SK-N-SH (cell line): ENCODE results near the gene BIRC5. TPM values are rescaled to one million over a fixed set of nuclear protein-coding genes. Genes with fewer than 3 reads are reported as not detected.

Experiments
- CTCF ChIA-PET: fragments of 300-600, 350-600 bp; formaldehyde crosslinking; extraction: SDS; loops from one replicate; lab custom pipeline; 2021; lab: Yijun Ruan, JAX
- POLR2A ChIA-PET: fragments of 350-600 bp; sonication (Branson Sonifier 250); formaldehyde crosslinking; extraction: SDS; loops from one replicate; lab custom pipeline; 2020; ENCODE audit warnings: antibody characterized with exemption, inconsistent platforms; lab: Yijun Ruan, JAX
- DNase-seq: peaks from one replicate; pipeline ENCODE4 v3.0.0; 2012
- H2AFZ ChIP-seq: fragments of 200-600 bp; sonication (generic); 2 replicates; pipeline ENCODE4 v1.8.1; 2016; ENCODE audit warnings: antibody characterized with exemption, mild to moderate bottlenecking, low read depth
- H3F3A ChIP-seq: fragments of 200-600 bp; sonication (generic); replicated peaks from 2 replicates; pipeline ENCODE3; 2016; ENCODE audit warnings: antibody characterized with exemption, mild to moderate bottlenecking; ENCODE audit not compliant: insufficient read depth
- H3K27ac ChIP-seq, 2 experiments: fragments of 200-500 bp in 1 of 2; fragments of 200-600 bp in 1 of 2; sonication (Bioruptor generic) in 1 of 2; sonication (generic), shearing (Covaris generic) in 1 of 2; 2 replicates each; pipeline versions ENCODE4 v1.5.1 to v1.6.1; 2014 to 2016; ENCODE audit warnings: low read depth in 2 of 2, inconsistent platforms in 1 of 2, low read length in 1 of 2, mild to moderate bottlenecking in 1 of 2, mixed read lengths in 1 of 2
- H3K27me3 ChIP-seq: fragments of 200-600 bp; sonication (generic), shearing (Covaris generic); 2 replicates; pipeline ENCODE4 v1.6.1; 2016; ENCODE audit warnings: mixed run types; ENCODE audit not compliant: insufficient read depth
- H3K36me3 ChIP-seq, 2 experiments: fragments of 200-500 bp in 1 of 2; fragments of 200-600 bp in 1 of 2; sonication (Bioruptor generic) in 1 of 2; sonication (generic) in 1 of 2; replicated peaks in 1 of 2; 2 replicates each; pipeline versions ENCODE3 to v1.5.1; 2014 to 2016; ENCODE audit warnings: low read length in 1 of 2, mild to moderate bottlenecking in 1 of 2; ENCODE audit not compliant: insufficient read depth in 2 of 2, control insufficient read depth in 1 of 2
- H3K4me1 ChIP-seq, 2 experiments: fragments of 200-500 bp in 1 of 2; fragments of 200-600 bp in 1 of 2; sonication (Bioruptor generic) in 1 of 2; sonication (generic), shearing (Covaris generic) in 1 of 2; 2 replicates each; pipeline versions ENCODE4 v1.5.1 to v1.6.1; 2014 to 2016; ENCODE audit warnings: low read depth in 1 of 2, low read length in 1 of 2, mixed run types in 1 of 2; ENCODE audit not compliant: insufficient read depth in 2 of 2, control insufficient read depth in 1 of 2
- H3K4me2 ChIP-seq: fragments of 200-600 bp; sonication (generic), shearing (Covaris generic); 2 replicates; pipeline ENCODE4 v1.6.1; 2017; ENCODE audit warnings: mixed run types
- H3K4me3 ChIP-seq, 2 experiments: fragments of 200-500 bp in 1 of 2; fragments of 200-600 bp in 1 of 2; sonication (Bioruptor generic) in 1 of 2; sonication (generic), shearing (Covaris generic) in 1 of 2; 2 replicates each; pipeline versions ENCODE4 v1.5.1 to v1.8.1; 2014 to 2016; ENCODE audit warnings: low read depth in 2 of 2, inconsistent platforms in 1 of 2, low read length in 1 of 2, mild to moderate bottlenecking in 1 of 2, mixed read lengths in 1 of 2, moderate library complexity in 1 of 2
- H3K79me2 ChIP-seq: fragments of 200-600 bp; sonication (generic); 2 replicates; pipeline ENCODE4 v1.8.1; 2017; ENCODE audit warnings: mild to moderate bottlenecking; ENCODE audit not compliant: insufficient read depth
- H3K9ac ChIP-seq: fragments of 200-600 bp; sonication (generic); 2 replicates; pipeline ENCODE4 v1.6.1; 2017; ENCODE audit warnings: mixed run types
- H3K9me2 ChIP-seq: fragments of 200-600 bp; sonication (generic); 2 replicates; pipeline ENCODE4 v1.6.1; 2017; ENCODE audit warnings: mixed run types
- H3K9me3 ChIP-seq: fragments of 200-600 bp; sonication (generic); 2 replicates; pipeline ENCODE4 v1.6.1; 2017; ENCODE audit warnings: mixed run types, mild to moderate bottlenecking, moderate library complexity
- H4K20me1 ChIP-seq: fragments of 200-600 bp; sonication (generic); 2 replicates; pipeline ENCODE4 v1.6.1; 2017; ENCODE audit warnings: mild to moderate bottlenecking, mixed run types; ENCODE audit not compliant: insufficient read depth
- CHD2 ChIP-seq: fragments of 150-350 bp; IDR thresholded peaks from 2 replicates; pipeline ENCODE4 v1.6.1; 2018; ENCODE audit warnings: low read length; ENCODE audit not compliant: partially characterized antibody
- ELF1 ChIP-seq: IDR thresholded peaks from 2 replicates; pipeline ENCODE4 v1.4.0; 2012
- EP300 ChIP-seq, 2 experiments: IDR thresholded peaks; 2 replicates each; pipeline versions ENCODE4 v1.4.0 to v1.6.1; 2012; ENCODE audit warnings: borderline replicate concordance in 1 of 2, low read depth in 1 of 2, low read length in 1 of 2
- EZH2phosphoT487 ChIP-seq: fragments of 200-600 bp; sonication (generic); IDR thresholded peaks from 2 replicates; pipeline ENCODE4 v1.6.1; 2017; ENCODE audit warnings: low read depth, mixed run types, mild to moderate bottlenecking, antibody characterized with exemption, moderate library complexity, borderline replicate concordance
- FOSL2 ChIP-seq: IDR thresholded peaks from 2 replicates; pipeline ENCODE4 v1.4.0; 2012; ENCODE audit warnings: low read depth, mild to moderate bottlenecking, moderate library complexity, borderline replicate concordance
- FOXM1 ChIP-seq: IDR thresholded peaks from 2 replicates; pipeline ENCODE4 v1.4.0; 2012; ENCODE audit warnings: low read depth, mild to moderate bottlenecking
- GABPA ChIP-seq: IDR thresholded peaks from 2 replicates; pipeline ENCODE4 v1.4.0; 2012; ENCODE audit warnings: low read depth, mild to moderate bottlenecking
- GATA2 ChIP-seq: sonication (generic); formaldehyde crosslinking; IDR thresholded peaks from 2 replicates; pipeline ENCODE4 v1.5.0; 2020; ENCODE audit warnings: mild to moderate bottlenecking, missing genetic modification reagents
- MEF2A ChIP-seq: IDR thresholded peaks from 2 replicates; pipeline ENCODE4 v1.4.0; 2012; ENCODE audit warnings: low read depth, borderline replicate concordance
- MXI1 ChIP-seq: IDR thresholded peaks from 2 replicates; pipeline ENCODE4 v1.6.1; 2012; ENCODE audit warnings: mild to moderate bottlenecking, low read depth, low read length, improper control_type of control experiment
- NRF1 ChIP-seq: IDR thresholded peaks from 2 replicates; pipeline ENCODE4 v1.6.1; 2012; ENCODE audit warnings: low read depth, mild to moderate bottlenecking, low read length
- RAD21 ChIP-seq: IDR thresholded peaks from 2 replicates; pipeline ENCODE4 v1.6.1; 2012; ENCODE audit warnings: mild to moderate bottlenecking, low read length
- RCOR1 ChIP-seq: fragments of 150-350 bp; IDR thresholded peaks from 2 replicates; pipeline ENCODE4 v1.6.1; 2017; ENCODE audit warnings: antibody characterized with exemption, low read length
- RFX5 ChIP-seq: IDR thresholded peaks from 2 replicates; pipeline ENCODE4 v1.6.1; 2012; ENCODE audit warnings: mild to moderate bottlenecking, improper control_type of control experiment, low read length
- RXRA ChIP-seq: IDR thresholded peaks from 2 replicates; pipeline ENCODE4 v1.4.0; 2012; ENCODE audit warnings: low read depth, mild to moderate bottlenecking, borderline replicate concordance
- SIN3A ChIP-seq: IDR thresholded peaks from 2 replicates; pipeline ENCODE4 v1.6.1; 2012; ENCODE audit warnings: low read depth, mild to moderate bottlenecking, low read length, moderate library complexity, borderline replicate concordance
- YY1 ChIP-seq: IDR thresholded peaks from 2 replicates; pipeline ENCODE4 v1.4.0; 2012; ENCODE audit warnings: low read depth, mild to moderate bottlenecking
- WGBS: methylation state at CpG from one replicate; pipeline ENCODE4 v1.1.6; 2017; ENCODE audit warnings: low lambda C conversion rate; 5-methylcytosine and 5-hydroxymethylcytosine counted together
- polyA plus RNA-seq, 3 experiments: library from polyadenylated mRNA; depleted of rRNA; stranded (reverse); fragments of >200 nt; gene quantifications; 2 replicates each; pipeline ENCODE4 v1.2.3, GENCODE V29; 2012
- TF ChIP-seq, protein P1 (sequence below): IDR thresholded peaks from 2 replicates; pipeline ENCODE4 v1.6.1; 2012; ENCODE audit warnings: mild to moderate bottlenecking, low read depth, low read length, moderate library complexity
- TF ChIP-seq, protein P2 (sequence below): IDR thresholded peaks from 2 replicates; pipeline ENCODE4 v1.4.0; 2012; ENCODE audit warnings: low read depth
- TF ChIP-seq, protein P3 (sequence below): fragments of 150-350 bp; IDR thresholded peaks from 2 replicates; pipeline ENCODE4 v1.6.1; 2017; ENCODE audit warnings: antibody characterized with exemption, low read length, low read depth, borderline replicate concordance
- TF ChIP-seq, protein P4 (sequence below): fragments of 200-600 bp; sonication (generic); IDR thresholded peaks from 2 replicates; pipeline ENCODE4 v1.6.1; 2017; ENCODE audit warnings: antibody characterized with exemption, mild to moderate bottlenecking, moderate library complexity
- TF ChIP-seq, protein P5 (sequence below): fragments of 150-350 bp; IDR thresholded peaks from 2 replicates; pipeline ENCODE4 v1.6.1; 2016; ENCODE audit warnings: mild to moderate bottlenecking, low read depth, low read length

Gene BIRC5
- polyA plus RNA-seq, 1 of the 3 experiments (the other 2 are of a cell fraction) = 31.4 TPM

DNA sequence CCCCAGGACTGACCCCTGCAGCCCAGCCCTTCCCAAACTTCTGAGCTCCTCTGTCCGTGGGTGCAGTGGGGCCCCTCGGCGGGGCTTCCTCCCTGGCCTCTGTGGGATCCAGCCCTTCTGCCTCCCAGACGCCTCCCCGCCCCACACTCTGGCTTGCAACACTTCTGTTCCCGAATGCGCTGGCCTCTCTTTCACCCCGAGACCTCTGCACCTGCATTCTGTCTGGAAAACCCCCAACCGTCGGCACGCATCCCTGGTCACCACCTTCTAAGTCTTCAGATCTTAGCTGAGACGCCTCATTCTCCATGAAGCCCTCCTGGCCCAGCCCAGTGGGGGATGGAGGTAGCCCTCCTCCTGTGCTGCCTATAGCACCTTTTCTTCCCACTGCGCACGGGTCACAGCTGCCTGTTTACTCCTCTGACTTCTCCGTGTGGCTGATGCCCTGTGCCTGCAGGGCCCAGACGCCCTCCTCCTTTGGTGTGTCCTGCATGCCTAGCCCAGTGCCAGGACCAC is 43.8 kb downstream of the BIRC5 start (continued):
- TF ChIP-seq, protein P1, sequence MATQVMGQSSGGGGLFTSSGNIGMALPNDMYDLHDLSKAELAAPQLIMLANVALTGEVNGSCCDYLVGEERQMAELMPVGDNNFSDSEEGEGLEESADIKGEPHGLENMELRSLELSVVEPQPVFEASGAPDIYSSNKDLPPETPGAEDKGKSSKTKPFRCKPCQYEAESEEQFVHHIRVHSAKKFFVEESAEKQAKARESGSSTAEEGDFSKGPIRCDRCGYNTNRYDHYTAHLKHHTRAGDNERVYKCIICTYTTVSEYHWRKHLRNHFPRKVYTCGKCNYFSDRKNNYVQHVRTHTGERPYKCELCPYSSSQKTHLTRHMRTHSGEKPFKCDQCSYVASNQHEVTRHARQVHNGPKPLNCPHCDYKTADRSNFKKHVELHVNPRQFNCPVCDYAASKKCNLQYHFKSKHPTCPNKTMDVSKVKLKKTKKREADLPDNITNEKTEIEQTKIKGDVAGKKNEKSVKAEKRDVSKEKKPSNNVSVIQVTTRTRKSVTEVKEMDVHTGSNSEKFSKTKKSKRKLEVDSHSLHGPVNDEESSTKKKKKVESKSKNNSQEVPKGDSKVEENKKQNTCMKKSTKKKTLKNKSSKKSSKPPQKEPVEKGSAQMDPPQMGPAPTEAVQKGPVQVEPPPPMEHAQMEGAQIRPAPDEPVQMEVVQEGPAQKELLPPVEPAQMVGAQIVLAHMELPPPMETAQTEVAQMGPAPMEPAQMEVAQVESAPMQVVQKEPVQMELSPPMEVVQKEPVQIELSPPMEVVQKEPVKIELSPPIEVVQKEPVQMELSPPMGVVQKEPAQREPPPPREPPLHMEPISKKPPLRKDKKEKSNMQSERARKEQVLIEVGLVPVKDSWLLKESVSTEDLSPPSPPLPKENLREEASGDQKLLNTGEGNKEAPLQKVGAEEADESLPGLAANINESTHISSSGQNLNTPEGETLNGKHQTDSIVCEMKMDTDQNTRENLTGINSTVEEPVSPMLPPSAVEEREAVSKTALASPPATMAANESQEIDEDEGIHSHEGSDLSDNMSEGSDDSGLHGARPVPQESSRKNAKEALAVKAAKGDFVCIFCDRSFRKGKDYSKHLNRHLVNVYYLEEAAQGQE = no peak
- TF ChIP-seq, all 33 proteins: peak for 0

DNA sequence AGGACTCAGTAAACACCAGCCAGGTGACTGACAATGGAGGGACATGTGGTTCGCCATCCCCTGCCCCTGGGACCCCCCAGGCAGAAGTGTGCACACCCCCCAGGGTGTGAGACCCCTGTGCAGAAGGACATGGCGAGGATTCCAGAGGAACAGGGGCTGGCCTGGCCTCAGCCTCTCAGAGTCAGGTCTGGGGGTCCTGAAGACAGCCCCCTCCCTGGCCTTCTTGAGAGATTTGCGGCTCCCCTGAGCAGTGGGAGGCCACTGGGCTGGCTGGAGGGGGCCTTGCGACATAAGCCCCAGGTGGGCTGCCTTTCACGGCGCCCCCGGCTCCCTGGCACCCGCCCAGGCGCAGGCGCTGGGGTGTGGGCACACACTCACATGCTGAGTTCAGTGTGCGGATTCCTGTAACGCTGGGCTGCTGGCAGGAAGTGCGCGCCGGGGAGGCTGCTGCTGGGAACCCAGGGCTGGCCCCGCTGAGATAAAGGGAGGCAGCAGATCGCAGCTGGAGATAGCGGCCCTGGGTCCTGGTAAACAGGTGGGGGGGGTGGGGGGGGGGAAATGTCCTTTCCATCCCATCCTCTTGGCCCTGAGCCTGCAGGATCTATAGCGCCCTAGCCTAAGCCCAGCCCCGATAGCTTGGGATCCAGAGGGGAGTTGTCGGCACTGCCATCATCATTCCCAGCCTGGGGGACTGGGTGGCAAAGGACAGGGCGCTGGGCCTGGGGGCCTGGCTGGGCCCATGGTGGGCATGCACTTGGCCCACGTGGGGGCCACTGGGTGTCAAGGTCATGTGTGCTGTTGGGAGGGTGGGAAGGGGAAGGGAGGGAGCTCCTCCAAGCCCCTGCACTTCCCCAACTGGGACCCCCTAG is 44.5 kb downstream of the BIRC5 start:
- peaks cover 5 to 68% of the 10 kb centered on the region in 2 experiments; a peak in 2 of 4 replicates for H3K4me1 ChIP-seq
- no peak overlapping the region for H2AFZ ChIP-seq
- H3K79me2 ChIP-seq = no peaks in the 10 kb centered on the region
- no peaks in the 10 kb centered on the region for H3K9me3 ChIP-seq
- H3K9ac ChIP-seq = no peak overlapping the region
- no peaks in the 10 kb centered on the region for H3K36me3 ChIP-seq
- ChIA-PET CTCF (interaction anchor here (0.7 to 1.6 kb wide), 9 partner anchors 8 to 163 kb away, joined by 3 to 20 read pairs (median 3); no protein-coding TSS in a partner anchor), POLR2A (interaction anchor here (0.5 to 1.9 kb wide), 4 partner anchors 9 to 519 kb away, joined by 3 to 13 read pairs (median 4); no protein-coding TSS in a partner anchor)
- no peak overlapping the region; a peak in 1 of 4 replicates for H3K4me3 ChIP-seq
- no peaks in the 10 kb centered on the region for H4K20me1 ChIP-seq
- DNase-seq = peak; percentile 96
- H3F3A ChIP-seq = no peaks in the 10 kb centered on the region
- no peaks in the 10 kb centered on the region for H3K27me3 ChIP-seq
- no peaks in the 10 kb centered on the region for H3K9me2 ChIP-seq
- H3K4me2 ChIP-seq = peak overlapping the region; percentile 14; the same call in 1 of the 2 replicates
- peak overlapping the region in 1 of 2 experiments; percentile 99; a peak in 3 of 4 replicates for H3K27ac ChIP-seq
- 26% methylated on average over 21 of the region's 23 CpGs for WGBS
- TF ChIP-seq, protein P2, sequence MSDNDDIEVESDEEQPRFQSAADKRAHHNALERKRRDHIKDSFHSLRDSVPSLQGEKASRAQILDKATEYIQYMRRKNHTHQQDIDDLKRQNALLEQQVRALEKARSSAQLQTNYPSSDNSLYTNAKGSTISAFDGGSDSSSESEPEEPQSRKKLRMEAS = no peak
- TF ChIP-seq RAD21 (no peak), MEF2A (no peak), CHD2 (peak; percentile 87), FOSL2 (no peak), MXI1 (peak; percentile 67), FOXM1 (no peak), RCOR1 (peak; percentile 88), ELF1 (no peak), SIN3A (no peak), NRF1 (peak; percentile 52), EP300 (IDR thresholded peaks at IDR 0.05; ENCODE audit: borderline replicate concordance in 1 of 2, low read depth in 1 of 2, low read length in 1 of 2) (peak in 1 of 2 experiments; percentile 95; a peak in 2 of 4 replicates), RXRA (no peak), YY1 (no peak), GABPA (peak; percentile 46; the same call in 1 of the 2 replicates), GATA2 (CRISPR knock-in tag) (peak; percentile 99), RFX5 (no peak), EZH2phosphoT487 (no peak)
- TF ChIP-seq, protein P3, sequence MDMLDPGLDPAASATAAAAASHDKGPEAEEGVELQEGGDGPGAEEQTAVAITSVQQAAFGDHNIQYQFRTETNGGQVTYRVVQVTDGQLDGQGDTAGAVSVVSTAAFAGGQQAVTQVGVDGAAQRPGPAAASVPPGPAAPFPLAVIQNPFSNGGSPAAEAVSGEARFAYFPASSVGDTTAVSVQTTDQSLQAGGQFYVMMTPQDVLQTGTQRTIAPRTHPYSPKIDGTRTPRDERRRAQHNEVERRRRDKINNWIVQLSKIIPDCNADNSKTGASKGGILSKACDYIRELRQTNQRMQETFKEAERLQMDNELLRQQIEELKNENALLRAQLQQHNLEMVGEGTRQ = no peak
- TF ChIP-seq, protein P4, sequence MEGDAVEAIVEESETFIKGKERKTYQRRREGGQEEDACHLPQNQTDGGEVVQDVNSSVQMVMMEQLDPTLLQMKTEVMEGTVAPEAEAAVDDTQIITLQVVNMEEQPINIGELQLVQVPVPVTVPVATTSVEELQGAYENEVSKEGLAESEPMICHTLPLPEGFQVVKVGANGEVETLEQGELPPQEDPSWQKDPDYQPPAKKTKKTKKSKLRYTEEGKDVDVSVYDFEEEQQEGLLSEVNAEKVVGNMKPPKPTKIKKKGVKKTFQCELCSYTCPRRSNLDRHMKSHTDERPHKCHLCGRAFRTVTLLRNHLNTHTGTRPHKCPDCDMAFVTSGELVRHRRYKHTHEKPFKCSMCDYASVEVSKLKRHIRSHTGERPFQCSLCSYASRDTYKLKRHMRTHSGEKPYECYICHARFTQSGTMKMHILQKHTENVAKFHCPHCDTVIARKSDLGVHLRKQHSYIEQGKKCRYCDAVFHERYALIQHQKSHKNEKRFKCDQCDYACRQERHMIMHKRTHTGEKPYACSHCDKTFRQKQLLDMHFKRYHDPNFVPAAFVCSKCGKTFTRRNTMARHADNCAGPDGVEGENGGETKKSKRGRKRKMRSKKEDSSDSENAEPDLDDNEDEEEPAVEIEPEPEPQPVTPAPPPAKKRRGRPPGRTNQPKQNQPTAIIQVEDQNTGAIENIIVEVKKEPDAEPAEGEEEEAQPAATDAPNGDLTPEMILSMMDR = no peak
- TF ChIP-seq, protein P5, sequence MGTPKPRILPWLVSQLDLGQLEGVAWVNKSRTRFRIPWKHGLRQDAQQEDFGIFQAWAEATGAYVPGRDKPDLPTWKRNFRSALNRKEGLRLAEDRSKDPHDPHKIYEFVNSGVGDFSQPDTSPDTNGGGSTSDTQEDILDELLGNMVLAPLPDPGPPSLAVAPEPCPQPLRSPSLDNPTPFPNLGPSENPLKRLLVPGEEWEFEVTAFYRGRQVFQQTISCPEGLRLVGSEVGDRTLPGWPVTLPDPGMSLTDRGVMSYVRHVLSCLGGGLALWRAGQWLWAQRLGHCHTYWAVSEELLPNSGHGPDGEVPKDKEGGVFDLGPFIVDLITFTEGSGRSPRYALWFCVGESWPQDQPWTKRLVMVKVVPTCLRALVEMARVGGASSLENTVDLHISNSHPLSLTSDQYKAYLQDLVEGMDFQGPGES = no peak
